GM13977 (cell line): Measurements from ENCODE around the gene TAGLN.
"Not testable (repeated sequence)": the region's sequence is repeated elsewhere in the genome, so short reads cannot be mapped to it uniquely, and the experiment has no call there.

Experiments
- DNase-seq: peaks from one replicate; pipeline ENCODE4 v3.0.0; 2012; ENCODE audit warnings: low spot score
- CTCF ChIP-seq: IDR thresholded peaks from 2 replicates; pipeline ENCODE4 v1.5.1; 2012; ENCODE audit warnings: mild to moderate bottlenecking, control low read depth; ENCODE audit not compliant: insufficient read depth; ENCODE audit errors: extremely low read depth, missing control alignments
- in situ Hi-C: fragments of 300-500 bp; cut with MboI; formaldehyde crosslinking; loops from one replicate; pipeline ENCODE4 v1.12.0; 2022; ENCODE audit warnings: low sequenced_read_pairs, low pct_unique_long_range_greater_than_20kb, mixed read lengths, inconsistent platforms; ENCODE audit not compliant: unreplicated experiment

Gene TAGLN

DNA sequence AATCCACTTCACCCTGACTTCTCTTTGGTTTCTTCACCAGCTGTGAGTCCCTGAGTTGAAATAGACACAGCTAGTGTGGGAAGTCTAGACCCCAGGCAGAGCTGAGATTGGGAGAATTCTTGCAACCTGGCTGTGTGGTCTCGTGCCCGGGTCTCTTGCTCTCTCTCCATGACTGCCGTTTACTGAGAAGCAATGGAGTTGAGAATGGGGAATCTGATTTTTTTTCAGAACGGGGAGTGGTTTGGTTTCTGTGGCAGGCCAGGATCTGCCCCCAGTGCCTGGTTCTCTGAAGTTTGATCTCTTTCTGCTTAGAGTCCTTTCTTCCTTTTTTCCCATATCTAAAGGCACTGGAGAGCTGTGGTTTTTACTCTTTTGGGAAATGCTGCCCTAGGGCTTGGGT is 19.1 kb upstream of the TAGLN start:
- in situ Hi-C loops = no loop called here

DNA sequence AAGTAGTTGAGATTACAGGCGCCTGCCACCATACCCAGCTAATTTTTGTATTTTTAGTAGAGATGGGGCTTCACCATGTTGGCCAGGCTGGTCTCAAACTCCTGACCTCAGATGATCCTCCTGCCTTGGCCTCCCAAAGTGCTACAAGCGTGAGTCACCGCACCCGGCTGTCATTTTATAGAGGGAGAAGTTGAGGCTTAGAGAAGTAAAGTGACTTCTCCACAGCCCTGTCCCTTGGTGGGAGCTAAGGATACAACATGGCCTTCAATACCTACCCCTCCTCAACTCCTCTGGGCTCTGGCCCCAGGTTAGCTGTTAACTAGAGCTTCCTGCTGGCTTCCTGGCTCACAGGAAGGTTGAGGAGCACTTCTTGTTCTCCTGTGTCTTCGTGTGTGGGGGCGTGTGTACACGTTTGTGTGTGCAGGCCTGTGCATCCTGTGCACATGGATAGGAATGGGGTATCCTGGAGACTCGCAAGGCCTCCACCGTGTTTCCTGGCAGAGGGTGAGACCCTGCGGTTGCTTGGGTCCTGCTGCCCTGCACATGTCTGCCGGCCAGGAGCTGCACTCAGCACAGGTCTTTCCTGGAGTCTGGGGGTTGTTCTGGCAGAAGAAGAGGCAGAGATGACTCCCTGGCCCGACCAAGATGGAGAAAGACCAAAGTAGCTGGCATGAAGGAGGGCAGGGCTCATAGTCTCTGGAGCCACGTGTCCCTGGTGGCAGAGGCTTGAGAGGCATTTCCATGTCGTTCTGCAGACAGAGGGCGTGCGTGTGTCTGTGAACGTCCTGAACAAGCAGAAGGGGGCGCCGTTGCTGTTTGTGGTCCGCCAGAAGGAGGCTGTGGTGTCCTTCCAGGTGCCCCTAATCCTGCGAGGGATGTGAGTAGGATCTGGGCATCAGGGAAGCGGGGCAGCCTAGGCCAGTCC is 18.2 kb upstream of the TAGLN start:
- in situ Hi-C loops = no loop called here
- DNase-seq = peak; percentile 84
- peak; percentile 99 for TF ChIP-seq CTCF

More for the DNA sequence above, 19.1 kb upstream of the TAGLN start:
- peak; percentile 43 for DNase-seq
- no peak for TF ChIP-seq CTCF

DNA sequence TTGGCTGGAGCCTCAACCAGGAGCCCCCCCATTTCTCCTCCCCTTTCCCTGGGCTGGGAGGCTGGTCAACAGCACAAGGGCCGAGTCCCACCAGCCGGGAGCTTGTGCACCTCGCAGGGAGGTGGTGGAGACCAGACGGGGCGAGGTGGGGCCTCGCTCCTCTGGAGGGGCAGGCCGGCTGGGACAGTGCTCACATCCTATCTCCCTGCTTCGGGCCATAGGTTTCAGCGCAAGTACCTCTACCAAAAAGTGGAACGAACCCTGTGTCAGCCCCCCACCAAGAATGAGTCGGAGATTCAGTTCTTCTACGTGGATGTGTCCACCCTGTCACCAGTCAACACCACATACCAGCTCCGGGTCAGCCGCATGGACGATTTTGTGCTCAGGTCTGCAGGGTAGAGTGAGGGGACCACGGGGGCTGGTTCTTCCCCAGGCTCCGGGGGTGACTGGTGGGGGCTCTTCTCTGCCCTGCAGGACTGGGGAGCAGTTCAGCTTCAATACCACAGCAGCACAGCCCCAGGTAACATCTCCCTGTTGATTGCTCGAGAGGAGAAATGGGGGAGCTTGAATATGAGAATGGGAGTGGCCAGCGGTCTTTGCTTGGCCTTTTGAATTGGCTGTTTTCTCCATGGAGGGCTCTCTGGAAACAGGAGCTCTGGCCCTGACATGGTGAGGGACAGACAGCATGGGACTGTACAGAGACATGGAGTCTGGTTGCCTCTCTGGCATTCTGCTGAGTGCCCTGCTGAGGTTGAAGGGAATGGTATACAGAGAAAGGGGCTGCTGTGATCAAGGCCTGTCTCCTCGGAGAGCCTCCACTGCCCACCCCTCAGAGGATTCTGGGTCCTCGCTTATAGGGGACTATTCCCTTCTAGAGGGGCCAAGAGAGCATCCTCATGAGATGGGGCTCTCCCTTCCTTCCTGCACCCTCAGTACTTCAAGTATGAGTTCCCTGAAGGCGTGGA is 17.3 kb upstream of the TAGLN start:
- TF ChIP-seq CTCF = no peak
- DNase-seq = no peak
- in situ Hi-C loops = no loop called here

DNA sequence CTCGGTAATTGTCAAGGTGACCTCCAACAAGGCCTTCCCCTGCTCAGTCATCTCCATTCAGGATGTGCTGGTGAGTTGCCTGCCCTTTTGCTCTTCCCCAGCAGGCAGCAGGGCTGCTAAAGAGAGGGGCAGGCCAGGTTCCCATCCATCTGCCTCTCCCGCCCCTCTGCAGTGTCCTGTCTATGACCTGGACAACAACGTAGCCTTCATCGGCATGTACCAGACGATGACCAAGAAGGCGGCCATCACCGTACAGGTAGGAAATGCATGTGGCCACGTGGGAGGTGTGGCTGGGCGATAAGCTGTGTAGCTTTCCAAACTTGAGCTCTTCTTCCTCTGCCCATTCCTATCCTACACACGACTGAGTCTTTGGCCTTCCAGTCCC is 16.6 kb upstream of the TAGLN start:
- in situ Hi-C loops = no loop called here
- no peak for DNase-seq
- TF ChIP-seq CTCF = no peak

DNA sequence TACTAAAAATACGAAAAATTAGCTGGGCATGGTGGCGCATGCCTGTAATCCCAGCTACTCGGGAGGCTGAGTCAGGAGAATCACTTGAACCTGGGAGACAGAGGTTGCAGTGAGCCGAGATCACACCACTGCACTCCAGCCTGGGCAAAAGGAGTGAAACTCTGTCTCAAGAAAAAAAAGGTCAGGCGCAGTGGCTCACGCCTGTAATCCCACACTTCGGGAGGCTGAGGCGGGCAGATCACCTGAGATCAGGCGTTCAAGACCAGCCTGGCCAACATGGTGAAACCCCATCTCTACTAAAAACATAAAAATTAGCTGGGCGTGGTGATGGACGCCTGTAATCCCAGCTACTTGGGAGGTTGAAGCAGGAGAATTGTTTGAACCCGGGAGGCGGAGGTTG is 16.0 kb upstream of the TAGLN start:
- in situ Hi-C loops, DNase-seq: not testable (repeated sequence)

DNA sequence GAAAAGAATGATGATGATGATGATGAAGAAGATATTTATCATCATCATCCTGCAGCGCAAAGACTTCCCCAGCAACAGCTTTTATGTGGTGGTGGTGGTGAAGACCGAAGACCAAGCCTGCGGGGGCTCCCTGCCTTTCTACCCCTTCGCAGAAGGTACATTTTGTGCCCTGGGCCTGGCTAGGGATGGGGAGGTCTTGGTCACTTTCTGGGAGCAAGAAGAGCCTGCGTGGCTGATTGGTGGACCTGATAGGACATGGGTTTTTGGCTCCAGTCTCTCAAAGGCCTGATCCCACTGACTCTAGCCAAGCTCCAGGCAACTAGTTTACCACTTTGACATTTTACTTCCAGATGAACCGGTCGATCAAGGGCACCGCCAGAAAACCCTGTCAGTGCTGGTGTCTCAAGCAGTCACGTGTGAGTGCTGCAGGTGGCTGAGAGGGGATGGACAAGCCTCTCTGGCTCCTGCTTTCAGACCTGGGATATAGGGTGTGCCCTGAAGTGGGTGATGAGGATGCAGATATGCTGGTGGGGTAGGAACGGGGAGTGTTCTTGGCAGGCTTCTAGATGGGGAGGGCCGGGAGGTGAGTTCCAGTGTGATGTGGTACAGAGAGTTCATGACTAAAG is 15.3 kb upstream of the TAGLN start:
- TF ChIP-seq CTCF = no peak
- DNase-seq = no peak
- in situ Hi-C loops = no loop called here
